ENCODE data around the gene COBL.

COBL gene

GRCh38 chr7:51126813-51127617 lies 189.6 kb downstream of the COBL start:
- Mint-ChIP-seq H3K27me3 (no peaks in the 10 kb centered on the region), H3K27ac (no peak overlapping the region), H3K9me3 (no peaks in the 10 kb centered on the region), H3K4me1 (ENCODE audit: low read depth) (peaks cover 20% of the 10 kb centered on the region), H3K4me3 (no peak overlapping the region), H3K36me3 (ENCODE audit: low read depth) (no peaks in the 10 kb centered on the region)

GRCh38 chr7:51126324-51126723 lies 190.3 kb downstream of the COBL start:
- H3K27ac Mint-ChIP-seq = no peak overlapping the region
- no peaks in the 10 kb centered on the region for H3K9me3 Mint-ChIP-seq
- H3K4me3 Mint-ChIP-seq = no peak overlapping the region
- no peaks in the 10 kb centered on the region for H3K27me3 Mint-ChIP-seq
- peaks cover 27% of the 10 kb centered on the region for H3K4me1 Mint-ChIP-seq (ENCODE audit: low read depth)
- no peaks in the 10 kb centered on the region for H3K36me3 Mint-ChIP-seq (ENCODE audit: low read depth)

- H3K4me3 Mint-ChIP-seq = no peak overlapping the region
- H3K36me3 Mint-ChIP-seq (ENCODE audit: low read depth) = no peaks in the 10 kb centered on the region
- H3K9me3 Mint-ChIP-seq = no peaks in the 10 kb centered on the region
- H3K27ac Mint-ChIP-seq = no peak overlapping the region
- no peaks in the 10 kb centered on the region for H3K27me3 Mint-ChIP-seq
- H3K4me1 Mint-ChIP-seq (ENCODE audit: low read depth) = peaks cover 37% of the 10 kb centered on the region
Measured at GRCh38 chr7:51124321-51124720, 192.3 kb downstream of the COBL start.

DNA sequence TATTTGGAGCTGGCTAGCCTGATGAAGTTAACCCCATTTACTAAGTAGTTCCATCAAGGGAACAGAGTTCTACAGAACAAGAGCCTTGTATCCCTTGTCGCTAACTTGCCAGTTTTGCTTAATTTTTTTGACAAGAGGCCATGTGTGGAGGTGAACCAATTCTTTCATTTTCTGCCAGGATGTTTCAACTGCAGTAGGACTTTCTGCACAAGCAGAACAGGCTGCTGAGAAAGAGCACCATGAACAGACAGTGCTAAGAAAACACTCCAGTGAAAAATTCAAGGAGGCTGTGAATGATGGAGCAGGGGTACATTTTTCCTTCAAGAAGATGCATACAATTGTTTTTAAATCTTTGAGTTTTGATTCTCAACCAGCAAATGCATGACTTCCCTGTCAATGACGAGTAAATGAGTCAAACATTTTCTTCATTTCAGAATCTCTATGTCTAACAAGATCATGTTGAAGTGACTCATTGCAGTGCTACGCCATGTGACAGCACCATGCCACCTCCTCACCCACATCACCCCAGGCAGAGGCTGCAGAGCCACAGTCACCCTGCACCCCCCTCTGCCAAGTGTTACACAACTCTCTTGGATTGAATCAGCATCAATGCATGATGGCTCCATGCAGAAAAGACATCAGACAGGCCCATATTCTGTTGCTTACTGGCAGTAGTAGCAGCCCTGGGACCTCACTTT lies 193.1 kb downstream of the COBL start:
- Mint-ChIP-seq H3K27me3 (no peaks in the 10 kb centered on the region), H3K4me1 (ENCODE audit: low read depth) (peaks cover 37% of the 10 kb centered on the region), H3K27ac (peak overlapping the region; percentile 43), H3K4me3 (no peak overlapping the region), H3K9me3 (no peaks in the 10 kb centered on the region), H3K36me3 (ENCODE audit: low read depth) (no peaks in the 10 kb centered on the region)

- no peaks in the 10 kb centered on the region for H3K9me3 Mint-ChIP-seq
- peaks cover 37% of the 10 kb centered on the region for H3K4me1 Mint-ChIP-seq (ENCODE audit: low read depth)
- H3K27ac Mint-ChIP-seq = no peak overlapping the region
- H3K36me3 Mint-ChIP-seq (ENCODE audit: low read depth) = no peaks in the 10 kb centered on the region
- H3K27me3 Mint-ChIP-seq = peaks cover 5% of the 10 kb centered on the region
- peak overlapping the region; percentile 44 for H3K4me3 Mint-ChIP-seq
Measured at GRCh38 chr7:51121931-51122425, 194.6 kb downstream of the COBL start.

DNA sequence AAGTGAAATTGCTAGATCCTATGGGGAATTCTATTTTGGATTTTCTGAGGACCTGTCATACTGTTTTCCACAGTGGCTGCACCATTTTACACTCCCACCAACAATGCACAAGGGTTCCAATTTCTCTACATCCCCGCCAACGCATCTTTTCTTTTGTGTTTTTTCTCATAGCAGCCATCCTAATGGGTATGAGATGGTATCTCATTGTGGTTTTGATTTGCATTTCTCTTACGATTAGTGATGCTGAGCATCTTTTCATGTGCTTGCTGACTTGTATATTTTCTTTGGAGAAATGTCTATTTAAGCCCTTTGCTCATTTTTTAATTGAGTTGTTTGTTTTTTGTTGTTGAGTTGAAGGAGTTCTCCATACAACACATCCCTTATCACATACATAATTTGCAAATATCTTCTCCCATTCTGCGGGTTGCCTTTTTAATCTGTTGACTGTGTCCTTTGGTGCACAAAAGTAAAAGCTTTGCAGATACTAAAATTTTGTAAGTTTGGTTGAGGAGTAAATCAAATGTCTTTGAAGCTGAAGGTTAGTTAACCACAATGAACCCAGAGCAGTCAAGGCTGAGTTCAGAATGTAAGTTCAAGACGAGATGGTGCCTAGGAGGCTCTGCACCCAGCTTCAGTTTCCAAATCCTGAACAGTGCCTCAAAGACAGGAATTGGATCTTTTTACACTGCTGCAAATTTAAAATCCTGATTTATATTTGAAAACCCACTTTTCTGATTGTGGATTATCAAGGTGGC lies 195.4 kb downstream of the COBL start:
- Mint-ChIP-seq H3K4me3 (peak overlapping the region; percentile 44), H3K4me1 (ENCODE audit: low read depth) (peaks cover 37% of the 10 kb centered on the region), H3K9me3 (no peaks in the 10 kb centered on the region), H3K27me3 (peaks cover 5% of the 10 kb centered on the region), H3K27ac (peak overlapping the region; percentile 13), H3K36me3 (ENCODE audit: low read depth) (no peaks in the 10 kb centered on the region)

GRCh38 chr7:51118628-51119027 lies 198.0 kb downstream of the COBL start:
- peaks cover 33% of the 10 kb centered on the region for H3K4me1 Mint-ChIP-seq (ENCODE audit: low read depth)
- no peak overlapping the region for H3K4me3 Mint-ChIP-seq
- H3K9me3 Mint-ChIP-seq = no peaks in the 10 kb centered on the region
- H3K27ac Mint-ChIP-seq = no peak overlapping the region
- peaks cover 5% of the 10 kb centered on the region for H3K27me3 Mint-ChIP-seq
- H3K36me3 Mint-ChIP-seq (ENCODE audit: low read depth) = no peaks in the 10 kb centered on the region

DNA sequence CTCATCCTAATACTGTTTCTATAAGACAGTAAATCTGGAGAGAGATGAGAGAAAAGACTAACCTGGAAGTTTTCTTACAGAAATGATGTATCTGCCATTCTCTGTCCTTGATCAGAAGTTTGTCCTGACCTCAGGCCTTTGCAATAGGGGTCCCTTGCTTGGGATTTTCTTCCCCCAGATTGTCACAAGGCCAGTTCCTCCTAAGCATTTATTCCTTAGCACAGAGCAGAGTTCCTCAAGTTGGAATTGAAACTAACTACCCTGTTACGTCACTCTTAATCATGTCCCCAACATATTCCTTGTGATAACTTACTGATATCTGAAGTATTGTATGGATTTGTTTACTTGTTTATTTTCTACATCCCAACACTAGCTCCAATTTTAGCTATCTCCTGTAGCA lies 202.1 kb downstream of the COBL start:
- no peaks in the 10 kb centered on the region for H3K36me3 Mint-ChIP-seq (ENCODE audit: low read depth)
- H3K27ac Mint-ChIP-seq = no peak overlapping the region
- H3K27me3 Mint-ChIP-seq = peaks cover 5% of the 10 kb centered on the region

GRCh38 chr7:51113962-51114361 lies 202.6 kb downstream of the COBL start:
- H3K4me1 Mint-ChIP-seq (ENCODE audit: low read depth) = no peaks in the 10 kb centered on the region
- H3K4me3 Mint-ChIP-seq = no peak overlapping the region
- H3K27me3 Mint-ChIP-seq = peaks cover 5% of the 10 kb centered on the region
- no peaks in the 10 kb centered on the region for H3K36me3 Mint-ChIP-seq (ENCODE audit: low read depth)
- no peaks in the 10 kb centered on the region for H3K9me3 Mint-ChIP-seq
- H3K27ac Mint-ChIP-seq = no peak overlapping the region

More for the DNA sequence above, 202.1 kb downstream of the COBL start:
- H3K4me1 Mint-ChIP-seq (ENCODE audit: low read depth) = no peaks in the 10 kb centered on the region
- H3K4me3 Mint-ChIP-seq = no peak overlapping the region
- H3K9me3 Mint-ChIP-seq = no peaks in the 10 kb centered on the region

DNA sequence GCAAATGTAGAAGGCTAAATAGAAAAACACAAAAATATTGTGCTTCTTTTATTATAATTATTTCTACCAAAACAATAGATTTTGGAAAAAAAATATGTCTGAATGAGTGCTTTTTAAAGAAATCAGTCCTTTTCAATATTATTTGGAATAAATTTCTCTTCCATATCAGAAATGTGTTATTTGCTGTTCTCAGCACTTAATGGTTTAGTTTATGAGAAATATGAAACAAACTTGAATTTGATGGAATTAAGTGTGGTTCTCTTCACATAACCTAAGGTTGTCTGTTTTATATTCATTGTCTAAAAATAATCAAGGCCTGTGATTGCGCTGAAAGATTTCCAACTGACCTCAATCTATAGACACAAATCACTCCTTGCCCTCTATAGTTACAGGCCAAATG lies 203.0 kb downstream of the COBL start:
- no peak overlapping the region for H3K4me3 Mint-ChIP-seq
- H3K4me1 Mint-ChIP-seq (ENCODE audit: low read depth) = no peaks in the 10 kb centered on the region
- no peaks in the 10 kb centered on the region for H3K36me3 Mint-ChIP-seq (ENCODE audit: low read depth)
- H3K27me3 Mint-ChIP-seq = peaks cover 5% of the 10 kb centered on the region
- no peak overlapping the region for H3K27ac Mint-ChIP-seq
- no peaks in the 10 kb centered on the region for H3K9me3 Mint-ChIP-seq

GRCh38 chr7:51111241-51111940 lies 205.2 kb downstream of the COBL start:
- Mint-ChIP-seq H3K27me3 (no peaks in the 10 kb centered on the region), H3K9me3 (no peaks in the 10 kb centered on the region), H3K4me1 (ENCODE audit: low read depth) (no peaks in the 10 kb centered on the region), H3K27ac (no peak overlapping the region), H3K36me3 (ENCODE audit: low read depth) (no peaks in the 10 kb centered on the region), H3K4me3 (no peak overlapping the region)

GRCh38 chr7:51108134-51108533 lies 208.5 kb downstream of the COBL start:
- Mint-ChIP-seq H3K36me3 (ENCODE audit: low read depth) (no peaks in the 10 kb centered on the region), H3K27ac (no peak overlapping the region), H3K4me1 (ENCODE audit: low read depth) (no peaks in the 10 kb centered on the region), H3K27me3 (no peaks in the 10 kb centered on the region), H3K4me3 (no peak overlapping the region), H3K9me3 (no peaks in the 10 kb centered on the region)

DNA sequence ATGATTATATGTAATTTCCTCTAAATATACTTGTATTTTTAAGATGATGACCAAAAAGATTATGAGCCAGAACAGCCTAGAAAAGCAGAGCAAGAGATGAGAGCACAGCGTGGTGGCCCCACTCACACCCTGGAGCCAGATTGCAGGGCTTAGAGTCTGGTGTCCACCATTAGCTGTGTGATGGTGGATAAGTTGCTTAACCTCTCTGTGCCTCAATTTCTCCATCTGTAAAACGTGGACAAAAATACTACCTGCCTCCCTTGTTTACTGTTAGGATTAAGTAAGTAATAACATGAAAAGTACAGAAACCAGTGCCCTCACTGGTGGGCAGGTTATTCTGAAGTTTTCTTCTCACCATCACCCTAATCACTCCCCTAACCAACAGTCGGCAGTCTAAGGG lies 212.3 kb downstream of the COBL start:
- Mint-ChIP-seq H3K9me3 (no peaks in the 10 kb centered on the region), H3K27me3 (no peaks in the 10 kb centered on the region), H3K4me1 (ENCODE audit: low read depth) (no peaks in the 10 kb centered on the region), H3K36me3 (ENCODE audit: low read depth) (no peaks in the 10 kb centered on the region), H3K4me3 (no peak overlapping the region), H3K27ac (no peak overlapping the region)

- H3K36me3 Mint-ChIP-seq (ENCODE audit: low read depth) = no peaks in the 10 kb centered on the region
- no peaks in the 10 kb centered on the region for H3K9me3 Mint-ChIP-seq
- no peak overlapping the region for H3K4me3 Mint-ChIP-seq
Measured at GRCh38 chr7:51103718-51104117, 212.9 kb downstream of the COBL start.

More at GRCh38 chr7:51103718-51104117, 212.9 kb downstream of the COBL start:
- no peak overlapping the region for H3K27ac Mint-ChIP-seq
- no peaks in the 10 kb centered on the region for H3K27me3 Mint-ChIP-seq
- H3K4me1 Mint-ChIP-seq (ENCODE audit: low read depth) = no peaks in the 10 kb centered on the region

Measured in stimulated activated naive CD8-positive, alpha-beta T cell treated with anti-CD3 and anti-CD28 coated beads, Interleukin-15, Interleukin-2, amounts not matched to agents 100 ng/mL and 50 ng/mL, for 24 hours (primary cell).